ENCODE results near the gene MAML2. TPM values are rescaled to one million over a fixed set of nuclear protein-coding genes. Genes with fewer than 3 reads are reported as not detected.

MAML2 gene
- total RNA-seq, 1 donor from 2014 or later: 18.0 TPM

DNA sequence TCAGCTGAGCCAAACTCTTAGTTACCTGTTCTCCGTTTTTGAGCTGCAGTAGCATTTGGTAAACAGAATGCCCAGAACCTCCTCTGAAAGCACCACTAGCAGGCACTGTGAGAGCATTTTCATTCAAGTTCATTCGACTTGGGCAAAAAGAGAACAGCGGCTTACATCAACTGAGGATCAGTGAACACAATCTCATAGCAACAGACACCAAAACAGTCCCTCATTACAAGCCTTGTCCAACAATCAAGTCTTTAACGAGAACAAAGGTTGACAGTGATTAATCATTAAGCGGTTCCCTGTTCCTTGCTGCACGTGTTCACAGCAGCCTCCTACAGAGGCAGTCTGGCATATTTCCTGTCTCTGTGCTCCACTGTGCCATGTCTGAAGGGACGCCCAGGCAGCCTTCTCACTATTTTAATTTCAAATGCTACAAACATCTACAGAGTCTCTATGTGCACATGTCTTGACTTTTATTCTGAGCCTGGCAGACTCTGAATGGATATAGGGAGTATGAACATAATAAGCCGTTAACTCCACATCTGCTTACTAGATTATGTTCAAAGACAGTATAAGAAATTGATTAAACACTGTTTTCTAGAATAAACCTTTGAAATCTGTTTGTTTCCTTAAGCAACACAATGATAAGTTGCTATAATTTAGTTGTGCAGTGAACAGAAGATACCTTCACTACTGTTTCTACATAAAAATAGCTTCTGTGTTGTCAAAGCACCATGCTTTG is 330.7 kb downstream of the MAML2 start:
- peak; percentile 100 for DNase-seq (ENCODE audit: low read depth)

DNA sequence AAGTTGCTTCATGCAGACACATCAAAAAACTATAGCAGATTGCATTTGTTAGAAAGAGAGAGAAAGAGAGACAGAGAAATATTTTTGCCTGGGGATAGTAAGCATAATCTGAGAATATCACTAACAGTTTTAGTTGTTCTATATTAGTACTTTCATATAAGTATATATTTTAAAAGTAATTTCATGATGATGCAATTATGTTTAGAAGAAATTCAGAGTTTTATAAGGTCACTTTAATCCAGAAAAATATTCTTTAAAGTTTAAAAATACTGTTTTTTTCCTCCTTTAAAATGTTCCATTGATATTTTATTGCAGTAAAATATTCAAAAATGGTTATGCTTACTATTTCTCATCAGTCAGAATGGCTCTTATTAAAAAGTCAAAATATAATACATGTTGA is 332.3 kb downstream of the MAML2 start:
- DNase-seq (ENCODE audit: low read depth): no peak

DNA sequence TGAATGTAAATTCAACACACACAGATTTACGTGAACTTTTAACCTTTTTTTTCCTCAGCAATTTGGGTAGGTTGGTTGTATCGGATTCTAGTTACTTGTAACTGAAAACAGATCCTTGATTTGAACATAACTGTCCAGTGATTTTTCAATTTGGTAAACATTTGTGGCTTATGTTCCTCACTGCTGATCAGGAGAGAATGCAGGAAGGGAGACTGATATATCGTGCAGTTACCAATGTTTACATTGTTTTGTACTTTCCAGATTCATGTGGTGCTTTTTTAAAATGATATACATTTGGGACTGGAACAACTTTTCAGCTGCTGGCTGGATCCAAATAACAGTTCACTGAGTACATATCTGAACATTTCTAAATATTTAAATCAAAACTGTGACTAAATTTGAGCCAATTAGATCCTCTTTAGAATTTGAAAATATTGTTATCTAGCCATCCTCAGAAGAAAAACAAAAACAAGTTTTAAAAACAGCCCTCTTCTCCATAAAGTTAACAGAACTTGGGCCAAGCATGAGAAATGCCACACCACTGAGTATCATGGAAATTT is 334.8 kb downstream of the MAML2 start:
- DNase-seq (ENCODE audit: low read depth): no peak

DNA sequence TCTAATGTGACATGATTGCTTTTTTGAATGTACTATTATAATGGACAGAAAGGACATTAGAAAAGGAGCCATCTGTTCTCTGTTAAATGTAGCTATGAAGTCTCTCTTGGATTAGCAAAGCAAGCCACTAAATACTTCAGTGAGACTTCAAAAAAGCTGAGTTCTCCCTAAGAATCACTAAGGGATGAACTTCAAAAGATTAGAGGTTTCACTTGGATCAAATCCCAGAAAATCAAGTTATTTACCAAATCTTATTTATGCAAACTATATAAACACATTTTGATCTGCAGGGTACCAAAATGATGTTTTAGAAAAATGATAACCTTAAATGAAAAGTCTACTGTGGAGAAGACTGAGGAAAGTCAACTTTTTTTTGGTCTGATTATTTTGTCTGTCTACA is 337.0 kb downstream of the MAML2 start:
- DNase-seq (ENCODE audit: low read depth): no peak

DNA sequence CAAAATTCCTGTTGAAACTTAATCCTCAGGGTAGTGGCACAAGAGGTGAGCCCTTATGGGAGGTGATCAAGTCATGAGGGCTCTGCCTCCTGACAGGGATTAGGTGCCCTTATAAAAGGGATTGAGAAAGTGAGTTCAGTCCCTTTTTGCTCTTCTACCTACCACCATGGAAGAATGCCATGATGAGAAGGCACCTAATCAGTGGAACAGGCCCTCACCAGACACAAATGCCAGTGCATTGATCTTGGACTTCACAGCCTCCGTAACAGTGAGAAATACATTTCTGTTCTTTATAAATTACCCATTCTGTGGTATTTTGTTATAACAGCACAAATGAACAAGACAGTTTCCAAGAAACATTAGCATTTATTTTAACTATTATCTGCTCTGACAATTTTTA is 338.1 kb downstream of the MAML2 start:
- no peak for DNase-seq (ENCODE audit: low read depth)

DNA sequence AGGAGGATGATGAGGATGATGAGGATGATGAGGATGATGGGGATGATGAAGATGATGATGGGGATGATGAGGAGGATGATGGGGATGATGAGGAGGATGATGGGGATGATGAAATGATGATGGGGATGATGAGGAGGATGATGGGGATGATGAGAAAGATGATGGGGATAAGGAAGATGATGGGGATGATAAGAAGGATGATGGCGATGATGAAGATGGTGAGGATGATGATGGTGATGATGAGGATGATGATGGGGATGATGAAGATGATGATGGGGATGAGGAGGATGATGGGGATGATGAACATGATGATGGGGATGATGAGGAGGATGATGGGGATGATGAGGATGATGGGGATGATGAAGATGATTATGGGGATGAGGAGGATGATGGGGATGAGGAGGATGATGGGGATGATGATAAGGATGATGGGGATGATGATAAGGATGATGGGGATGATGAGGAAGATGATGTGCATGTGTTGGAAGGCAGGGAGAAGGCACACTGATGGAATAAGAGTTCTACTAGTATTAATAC is 340.2 kb downstream of the MAML2 start:
- no peak for DNase-seq (ENCODE audit: low read depth)

DNA sequence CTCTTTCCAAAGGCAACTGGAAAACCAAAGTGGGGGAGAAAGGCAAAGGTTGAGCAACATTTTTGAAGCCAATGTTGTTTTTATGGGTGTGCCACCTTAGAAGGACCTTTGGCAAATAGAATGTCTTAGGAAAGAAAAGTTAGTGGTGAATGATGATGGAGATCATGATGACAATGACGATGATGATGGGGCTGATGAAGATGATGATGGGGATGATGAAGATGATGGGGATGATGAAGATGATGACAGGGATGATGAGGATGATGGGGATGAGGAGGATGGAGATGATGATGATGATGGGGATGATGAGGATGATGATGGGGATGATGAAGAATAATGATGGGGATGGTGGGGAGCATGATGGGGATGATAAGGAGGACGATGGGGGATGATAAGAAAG is 340.7 kb downstream of the MAML2 start:
- no peak for DNase-seq (ENCODE audit: low read depth)

DNA sequence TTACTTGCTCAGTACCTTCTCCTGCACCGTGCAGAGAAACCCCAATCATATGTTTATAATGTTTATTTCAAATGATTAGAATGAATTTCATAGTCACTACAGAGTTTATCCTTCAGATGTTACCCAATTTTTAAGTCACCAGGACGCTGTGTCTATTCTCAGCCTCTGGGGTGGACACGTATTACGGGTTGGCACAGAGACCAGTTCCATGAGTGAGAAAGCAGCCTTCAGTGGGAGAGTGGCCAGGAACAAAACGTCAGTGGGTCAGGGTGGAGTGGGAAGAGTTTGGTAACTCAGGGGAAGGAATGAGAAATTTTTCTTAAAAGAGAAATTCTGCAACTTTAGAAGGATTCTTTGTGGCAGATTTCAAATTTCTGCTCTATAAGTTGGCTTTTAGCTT is 342.0 kb downstream of the MAML2 start:
- DNase-seq (ENCODE audit: low read depth): no peak

DNA sequence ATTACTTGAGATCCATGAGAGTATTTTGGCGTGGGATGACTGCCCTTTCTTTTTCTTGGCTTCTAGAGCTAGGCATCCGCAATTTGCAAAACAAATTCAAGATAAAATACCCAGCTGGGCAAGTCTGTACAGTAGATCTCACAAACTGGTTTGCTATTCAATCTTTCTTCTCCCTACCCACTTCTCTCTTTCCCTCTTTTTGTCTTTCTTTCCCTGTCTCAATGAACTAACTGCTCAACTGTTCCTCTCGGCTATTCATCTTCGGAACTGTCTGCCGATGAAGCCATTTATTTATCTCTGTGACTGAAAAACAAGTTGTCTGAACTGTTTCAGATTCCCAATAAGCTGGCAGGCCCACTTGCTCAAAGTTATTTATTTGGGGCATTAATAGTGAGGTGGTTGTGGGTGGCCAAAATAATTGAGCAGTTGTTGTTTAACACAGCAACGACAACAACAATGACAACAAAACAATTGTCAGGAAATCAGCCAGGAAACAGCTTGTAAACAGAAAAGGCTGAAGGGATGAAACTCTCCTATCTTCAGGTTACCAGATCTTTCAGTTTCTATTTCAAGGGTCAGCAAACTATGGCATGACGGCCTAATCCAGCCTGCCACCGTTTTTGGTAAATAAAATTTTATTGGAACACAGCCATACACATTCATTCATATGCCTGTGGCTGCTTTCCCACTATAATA is 343.1 kb downstream of the MAML2 start:
- no peak for DNase-seq (ENCODE audit: low read depth)

DNA sequence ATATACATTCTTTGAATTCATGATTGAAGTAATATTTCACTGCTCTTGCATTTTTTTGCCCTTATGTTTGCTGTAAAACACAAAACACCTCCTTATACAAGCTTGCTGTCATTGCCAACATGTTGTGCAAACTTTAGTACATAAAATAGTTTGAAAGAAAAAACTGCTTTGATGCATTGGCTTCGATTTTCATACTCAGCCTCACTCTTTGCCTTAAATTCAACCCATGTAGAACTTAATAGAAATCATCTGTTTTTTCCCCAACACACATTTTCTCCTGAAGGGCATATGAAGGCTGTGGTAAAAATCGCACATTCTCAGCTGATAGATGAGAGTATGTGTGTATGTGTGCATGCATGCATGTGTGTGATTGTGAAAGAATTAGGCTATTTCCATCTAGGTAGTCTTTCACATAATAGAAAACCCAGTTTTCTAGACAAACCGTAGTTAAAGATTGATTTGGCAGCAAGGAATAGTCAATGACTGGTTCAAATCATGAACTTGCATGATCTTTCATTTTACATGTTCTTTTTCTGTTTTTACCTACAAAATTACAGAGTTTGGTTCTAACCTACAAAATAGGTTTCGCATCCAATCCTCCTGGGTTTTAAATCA is 346.3 kb downstream of the MAML2 start:
- DNase-seq (ENCODE audit: low read depth): peak; percentile 68

DNA sequence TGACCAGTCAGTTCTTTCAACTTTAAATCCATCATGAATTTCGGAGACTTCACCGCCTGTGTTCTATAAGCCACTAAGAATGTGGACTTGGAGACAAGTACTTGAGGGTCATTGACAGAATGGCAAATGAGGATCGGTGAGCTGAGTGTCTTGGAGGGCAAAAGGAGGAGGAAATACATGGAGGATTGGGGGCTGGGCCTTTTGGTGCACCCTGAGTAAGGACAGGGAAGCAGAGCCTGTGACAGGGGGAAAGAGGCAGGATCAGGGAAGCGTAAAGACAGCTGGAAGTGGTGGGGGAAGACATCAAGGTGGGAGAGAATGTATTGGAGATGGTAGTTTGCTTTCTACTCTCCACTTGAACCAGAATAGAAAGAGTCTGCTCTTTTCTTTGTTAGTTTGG is 348.7 kb downstream of the MAML2 start:
- no peak for DNase-seq (ENCODE audit: low read depth)

DNA sequence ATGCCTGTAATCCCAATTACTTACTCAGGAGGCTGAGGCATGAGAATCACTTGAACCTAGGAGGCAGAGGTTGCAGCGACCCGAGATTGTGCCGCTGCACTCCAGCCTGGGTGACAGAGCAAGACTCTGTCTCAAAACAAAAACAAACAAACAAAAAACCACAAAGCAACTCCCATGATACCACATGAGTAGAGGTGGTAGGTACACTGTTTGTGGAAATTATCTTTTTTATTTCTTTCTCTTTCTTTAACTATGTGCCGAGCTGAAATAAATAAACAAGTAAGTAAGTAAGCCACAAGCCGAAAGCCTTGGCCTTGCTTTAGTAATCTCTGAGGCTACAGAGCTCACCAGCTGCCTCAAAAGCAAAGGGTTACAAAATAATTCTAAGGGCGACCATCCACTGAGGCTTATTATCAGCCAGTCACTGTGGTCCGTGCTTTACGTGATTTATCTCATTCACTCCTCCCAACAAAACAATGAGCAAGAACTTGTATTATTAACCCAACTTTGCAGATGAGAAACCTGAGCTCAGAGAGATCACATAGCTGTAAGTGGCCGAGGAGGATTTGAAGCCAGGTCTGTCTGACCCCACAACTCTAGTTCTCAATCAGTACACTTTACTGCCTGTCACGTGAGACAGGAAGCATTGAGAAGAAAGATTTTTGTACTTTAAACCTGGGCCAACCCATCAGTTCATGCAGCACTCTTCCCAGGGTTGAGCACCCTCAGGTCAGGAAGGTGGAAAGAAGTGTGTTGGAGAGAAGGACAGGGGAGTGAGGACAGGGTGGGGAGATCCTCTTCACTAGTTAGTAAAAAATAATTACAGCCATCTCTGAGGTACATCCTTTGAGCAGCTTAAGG is 349.3 kb downstream of the MAML2 start:
- peak; percentile 58 for DNase-seq (ENCODE audit: low read depth)

DNA sequence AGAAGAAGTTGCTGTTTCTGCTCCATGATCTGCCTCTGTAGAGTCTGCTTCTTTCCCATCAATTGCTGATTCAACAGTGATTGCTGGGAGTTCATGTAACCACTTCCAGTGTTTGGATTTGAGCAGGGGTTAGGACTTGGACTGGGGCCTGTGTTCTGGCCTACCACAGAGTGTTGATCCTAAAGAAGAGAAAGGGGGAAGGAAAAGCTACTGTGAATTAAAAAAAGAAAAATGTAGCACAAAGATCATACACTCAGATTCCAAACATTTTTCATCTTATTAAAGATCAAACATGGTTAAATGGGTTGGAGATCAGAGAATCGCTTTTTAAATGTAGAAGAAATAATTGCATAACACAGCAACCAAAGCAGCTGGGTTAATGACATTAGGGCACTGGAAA is 351.4 kb downstream of the MAML2 start:
- peak; percentile 44 for DNase-seq (ENCODE audit: low read depth)

DNA sequence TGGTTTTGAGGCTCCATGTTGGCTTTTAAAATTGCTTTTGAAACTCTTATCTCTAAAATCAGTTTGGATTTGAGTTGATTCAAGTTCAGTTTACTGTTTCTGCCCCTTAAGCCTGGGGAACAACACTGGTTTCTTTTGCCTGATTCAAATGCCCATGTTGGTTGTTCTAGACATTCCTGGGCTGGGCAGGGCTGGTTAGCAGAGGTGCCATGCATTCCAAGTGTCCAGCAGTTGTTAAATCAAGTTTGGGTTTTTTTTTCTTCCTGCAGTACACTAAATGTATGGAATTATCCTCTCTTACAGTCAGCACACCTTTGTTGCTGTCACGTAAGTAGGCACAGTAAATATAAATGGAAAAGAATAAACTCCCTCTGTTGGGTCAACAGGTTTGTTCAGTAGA is 351.9 kb downstream of the MAML2 start:
- DNase-seq (ENCODE audit: low read depth): peak; percentile 76

DNA sequence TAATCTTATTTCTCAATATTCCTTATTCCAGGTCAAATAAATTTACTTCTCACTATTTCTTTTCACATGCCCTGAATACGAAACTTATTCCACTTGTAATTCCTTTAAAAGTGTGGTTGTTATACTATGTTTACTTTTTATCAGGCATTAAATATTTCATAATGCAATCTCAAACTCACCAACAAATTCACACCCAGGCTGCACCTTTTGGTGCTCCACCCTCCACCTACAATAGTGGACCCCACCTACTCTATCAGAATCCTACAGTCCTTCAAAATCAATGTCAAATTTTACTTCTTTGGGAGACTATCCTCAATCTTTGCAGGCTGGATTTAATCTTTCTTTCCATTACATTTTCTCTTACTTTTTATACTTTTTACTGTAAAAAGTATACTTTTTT is 353.2 kb downstream of the MAML2 start:
- no peak for DNase-seq (ENCODE audit: low read depth)

DNA sequence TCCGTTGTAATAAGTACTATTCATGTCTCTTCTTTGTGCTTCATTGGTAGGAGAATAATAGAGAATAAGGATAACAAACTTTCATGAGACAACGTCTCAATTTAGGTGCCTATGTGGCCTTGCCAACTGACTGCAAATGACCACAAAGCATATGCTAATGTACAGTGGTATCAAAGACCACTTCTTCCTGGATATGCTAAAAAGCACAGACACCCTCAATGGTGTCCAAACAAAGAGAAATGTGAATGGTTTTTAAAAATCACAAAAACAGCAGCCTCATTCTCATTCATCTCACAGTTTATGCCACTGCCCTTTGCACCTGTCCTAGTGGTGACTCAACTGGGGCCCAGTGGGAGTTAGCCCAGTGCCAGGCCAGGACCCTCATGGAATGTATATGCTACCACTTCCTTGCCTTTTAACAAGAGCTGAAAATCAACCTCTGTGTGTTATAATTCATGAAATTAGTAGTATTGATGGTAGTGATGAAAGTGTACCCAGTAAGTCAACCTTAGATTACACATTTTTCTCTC is 353.9 kb downstream of the MAML2 start:
- DNase-seq (ENCODE audit: low read depth): no peak

DNA sequence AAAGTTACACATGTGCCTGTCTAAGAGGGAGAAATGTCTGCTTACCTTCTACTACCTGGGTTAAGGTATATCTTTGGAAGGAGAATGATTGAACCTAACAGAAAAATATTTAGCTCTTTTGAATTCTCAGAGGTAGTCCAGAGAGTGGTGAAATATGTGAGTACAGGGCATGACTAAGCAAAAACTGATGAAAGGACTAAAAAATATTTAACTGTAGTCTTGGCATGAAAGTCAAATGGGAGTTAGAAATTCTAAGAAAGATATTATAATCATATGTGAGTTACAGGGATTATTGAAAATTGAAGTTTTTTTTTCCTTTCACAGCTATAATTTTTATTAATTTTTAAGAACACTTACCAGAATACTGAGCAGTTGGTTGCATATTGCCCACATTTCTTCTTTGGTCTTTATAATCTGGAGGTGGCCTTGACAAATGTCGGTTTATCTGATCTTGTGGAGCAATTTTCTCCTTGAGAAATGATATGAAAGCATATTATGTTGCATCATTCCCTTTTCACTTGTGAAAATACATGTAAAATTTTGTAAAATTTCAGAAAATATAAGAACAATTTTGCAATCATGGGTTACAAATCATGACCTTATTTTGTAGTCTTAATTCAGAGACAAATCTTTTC is 357.7 kb downstream of the MAML2 start:
- DNase-seq (ENCODE audit: low read depth): peak; percentile 49

DNA sequence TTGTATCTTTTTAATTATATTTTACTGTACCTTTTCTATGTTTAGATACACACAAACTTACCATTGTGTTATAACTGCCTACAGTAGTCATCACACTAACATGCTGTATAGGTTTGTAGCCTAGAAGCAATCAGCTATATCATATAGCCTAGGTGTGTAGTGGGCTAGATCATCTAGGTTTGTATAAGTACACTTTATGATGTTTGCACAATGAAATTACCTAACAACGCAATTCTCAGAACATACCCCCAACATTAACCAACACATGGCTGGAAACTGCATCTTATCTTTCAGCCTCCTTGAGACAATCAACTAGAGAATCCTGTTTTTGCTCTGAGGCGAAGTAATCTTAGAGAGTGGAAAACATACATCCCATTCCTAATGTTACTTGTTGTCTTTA is 358.9 kb downstream of the MAML2 start:
- DNase-seq (ENCODE audit: low read depth): no peak

DNA sequence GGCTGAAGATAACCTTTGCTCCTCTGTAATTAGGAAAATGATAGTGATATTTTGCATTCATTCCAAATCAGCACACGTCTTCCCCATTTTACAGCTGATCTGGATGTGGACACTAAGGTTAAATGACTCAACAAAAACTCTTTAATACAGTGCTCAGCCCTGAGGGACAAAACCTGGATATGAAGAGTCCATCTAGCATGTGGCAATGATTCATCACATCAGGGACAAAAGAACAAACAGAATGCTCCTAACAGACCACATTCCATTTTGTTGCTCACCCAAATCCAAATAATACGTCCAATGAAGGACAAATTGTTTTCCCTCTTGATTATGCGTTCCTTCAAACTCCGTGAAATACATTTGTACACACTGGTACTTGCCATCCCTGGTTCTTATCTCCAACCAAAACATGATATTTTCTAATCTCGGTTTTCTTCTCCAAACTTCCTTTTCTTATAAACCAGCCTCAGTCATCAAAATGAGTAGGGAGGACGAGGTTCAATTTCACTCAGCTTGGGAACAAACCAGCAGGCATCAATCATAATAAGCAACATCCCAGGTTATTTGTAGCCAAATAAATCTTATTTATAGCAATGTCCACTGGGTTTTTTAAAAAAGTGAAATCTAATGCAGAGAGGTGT is 365.3 kb downstream of the MAML2 start:
- peak; percentile 81 for DNase-seq (ENCODE audit: low read depth)

DNA sequence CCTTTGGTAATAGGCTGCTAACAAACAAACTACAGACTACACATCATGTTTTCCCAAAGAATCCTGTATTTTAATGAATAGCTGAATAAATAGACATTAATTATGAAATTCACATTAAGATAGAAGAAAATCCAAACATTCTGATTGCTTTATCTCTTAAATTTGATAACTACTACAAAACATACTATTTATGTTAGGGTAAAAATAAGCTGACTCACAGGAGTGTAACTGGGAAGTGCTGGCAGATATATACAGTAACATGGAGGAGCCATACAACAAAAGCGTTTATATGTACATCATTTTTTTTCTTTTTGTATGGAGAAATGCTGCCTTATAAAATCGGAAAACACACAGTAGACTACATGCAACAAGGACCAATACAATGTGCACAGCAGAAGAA is 366.4 kb downstream of the MAML2 start:
- DNase-seq (ENCODE audit: low read depth): no peak
